WTC11 (cell line): ENCODE data around the gene DDX39A. TPM values are rescaled to one million over a fixed set of nuclear protein-coding genes. Genes with fewer than 3 reads are reported as not detected.

Experiments used
- ATAC-seq: fragments of 200-7000 bp; cut with Tn5 transposase; 2 replicates; pipeline ENCODE4 v1.10.0; 2021; ENCODE audit warnings: mild to moderate bottlenecking, moderate library complexity
- CTCF ChIA-PET: fragments of 300-600 bp; sonication (Branson Sonifier 250); formaldehyde crosslinking; loops from one replicate; lab custom pipeline; 2021; ENCODE audit warnings: antibody characterized with exemption; lab: Charles Lee
- POLR2A ChIA-PET: fragments of 350-600 bp; sonication (Branson Sonifier 250); formaldehyde crosslinking; loops from one replicate; lab custom pipeline; 2021; ENCODE audit warnings: antibody characterized with exemption; lab: Charles Lee
- DNase-seq: peaks from one replicate; pipeline ENCODE4 v3.0.0; 2021; ENCODE audit warnings: low spot score
- H3K27ac Mint-ChIP-seq: 2 replicates; pipeline ENCODE4 v1.8.0; 2021; ENCODE audit warnings: mixed read lengths
- H3K27me3 Mint-ChIP-seq: 2 replicates; pipeline ENCODE4 v1.8.0; 2021; ENCODE audit warnings: low read depth, mild to moderate bottlenecking, moderate library complexity, mixed read lengths
- H3K36me3 Mint-ChIP-seq: 2 replicates; pipeline ENCODE4 v1.8.0; 2021; ENCODE audit warnings: mixed read lengths
- H3K4me1 Mint-ChIP-seq: 2 replicates; pipeline ENCODE4 v1.8.0; 2022; ENCODE audit warnings: mixed read lengths
- H3K4me3 Mint-ChIP-seq: 2 replicates; pipeline ENCODE4 v1.8.0; 2021; ENCODE audit warnings: mild to moderate bottlenecking, moderate library complexity, mixed read lengths
- H3K9me3 Mint-ChIP-seq: 2 replicates; pipeline ENCODE4 v1.8.0; 2021; ENCODE audit warnings: mixed read lengths
- GTF2I ChIP-seq: fragments of 250-450 bp; sonication (Bioruptor Pico); conservative IDR thresholded peaks from 2 replicates; pipeline ENCODE4 v1.4.0; 2021; ENCODE audit warnings: mild to moderate bottlenecking
- SMAD3 ChIP-seq: sonication (generic); formaldehyde crosslinking; IDR thresholded peaks from 2 replicates; pipeline ENCODE4 v1.8.0; 2022; ENCODE audit warnings: missing genetic modification reagents, mild to moderate bottlenecking, borderline replicate concordance
- TEAD1 ChIP-seq: sonication (generic); formaldehyde crosslinking; IDR thresholded peaks from 2 replicates; pipeline ENCODE4 v1.8.0; 2022; ENCODE audit warnings: mild to moderate bottlenecking, missing genetic modification reagents
- total RNA-seq: library from RNA; stranded (reverse); gene quantifications from 3 replicates; pipeline ENCODE4 v1.2.3, GENCODE V29; 2021

Gene DDX39A
- total RNA-seq, 1 experiment from 2014 or later, result 136 TPM

DNA sequence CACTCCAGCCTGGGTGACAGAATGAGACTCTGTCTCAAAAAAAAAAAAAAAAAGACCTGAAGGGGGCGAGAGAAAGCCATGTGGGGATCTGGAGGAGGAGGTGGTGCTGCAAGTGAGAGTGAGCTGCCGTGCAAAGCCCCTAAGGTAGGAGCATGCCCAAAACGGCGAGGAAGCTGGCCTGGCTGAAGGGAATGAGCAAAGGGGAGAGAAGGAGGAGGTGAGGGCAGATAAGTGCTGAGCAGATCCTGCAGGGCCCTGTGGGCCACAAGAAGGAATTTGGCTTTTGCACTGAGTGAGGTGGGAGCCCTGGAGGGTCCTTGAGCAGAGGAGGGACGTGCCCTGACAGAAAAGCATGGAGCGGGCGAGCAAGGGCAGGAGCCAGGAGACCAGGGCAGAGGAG, 57.3 kb downstream of the DDX39A start:
- Mint-ChIP-seq H3K9me3 (no peaks in the 10 kb centered on the region), H3K4me3 (peak overlapping the region; percentile 48), H3K36me3 (no peaks in the 10 kb centered on the region), H3K27ac (peak overlapping the region; percentile 97), H3K4me1 (peaks cover 19% of the 10 kb centered on the region), H3K27me3 (no peaks in the 10 kb centered on the region)
- DNase-seq, result peak; percentile 63
- ChIA-PET CTCF (interaction anchor here (0.6 to 6.0 kb wide), 51 partner anchors 8 to 648 kb away, joined by 3 to 197 read pairs (median 4); partner anchors contain the start of genes ADGRE5, ASF1B and PTGER1), POLR2A (interaction anchor here (0.7 to 3.5 kb wide), 3 partner anchors 44 to 119 kb away, joined by 3 to 28 read pairs (median 5); no protein-coding TSS in a partner anchor)
- TF ChIP-seq GTF2I (CRISPR knock-in tag) (peak; percentile 86), SMAD3 (CRISPR knock-in tag) (0 out of 2 replicates have a peak, but pooled peaks have one; percentile 32), TEAD1 (CRISPR knock-in tag) (no peak)
- ATAC-seq, result peak; percentile 57

Other genes starting within 250 kb of the DDX39A start
- 128 to 140 TPM (median 140 TPM) in 3 replicates for gene ADGRL1, start 213.2 kb downstream of the DDX39A start, total RNA-seq
- gene ADGRE5, start 37.9 kb downstream of the DDX39A start, total RNA-seq, result 3.2 to 4.0 TPM (median 3.9 TPM) in 3 replicates
- 170 to 197 TPM (median 187 TPM) in 3 replicates for gene PKN1, start 14.0 kb upstream of the DDX39A start, total RNA-seq
- 0.68 to 1.2 TPM (median 0.87 TPM) in 3 replicates for gene PTGER1, start 56.0 kb upstream of the DDX39A start, total RNA-seq
- gene GIPC1, start 76.8 kb upstream of the DDX39A start, total RNA-seq, result 70.7 to 76.5 TPM (median 75.0 TPM) in 3 replicates
- gene DNAJB1, start 99.1 kb upstream of the DDX39A start, total RNA-seq, result 54.5 to 88.7 TPM (median 81.9 TPM) in 3 replicates
- 161 to 198 TPM (median 197 TPM) in 3 replicates for gene TECR, start 110.3 kb upstream of the DDX39A start, total RNA-seq
- gene NDUFB7, start 152.7 kb upstream of the DDX39A start, total RNA-seq, result 240 to 255 TPM (median 254 TPM) in 3 replicates
- gene CLEC17A, start 163.7 kb upstream of the DDX39A start, total RNA-seq, result 0.14 TPM in 1 of 3 replicates, not detected in the others